Stimulated activated CD8-positive, alpha-beta memory T cell treated with anti-CD3 and anti-CD28 coated beads, Interleukin-4, amount 100 ng/mL, for 4 hours (primary cell): ENCODE results near the gene CALCB.
"Not testable (repeated sequence)": the region's sequence is repeated elsewhere in the genome, so short reads cannot be mapped to it uniquely, and the experiment has no call there.

ENCODE experiments used
- DNase-seq, 2 donors: peaks; one replicate each; pipeline ENCODE4 v3.0.0-alpha.2; 2020; ENCODE audit warnings: low read depth in 2 of 2, low spot score in 1 of 2

The CALCB gene

GRCh38 chr11:15073361-15074205, at the start of gene CALCB:
Gene CALCB (plus strand): TSS chr11:15073593. CDS start chr11:15074719, 1,126 bp downstream.
- DNase-seq: no peak

DNA sequence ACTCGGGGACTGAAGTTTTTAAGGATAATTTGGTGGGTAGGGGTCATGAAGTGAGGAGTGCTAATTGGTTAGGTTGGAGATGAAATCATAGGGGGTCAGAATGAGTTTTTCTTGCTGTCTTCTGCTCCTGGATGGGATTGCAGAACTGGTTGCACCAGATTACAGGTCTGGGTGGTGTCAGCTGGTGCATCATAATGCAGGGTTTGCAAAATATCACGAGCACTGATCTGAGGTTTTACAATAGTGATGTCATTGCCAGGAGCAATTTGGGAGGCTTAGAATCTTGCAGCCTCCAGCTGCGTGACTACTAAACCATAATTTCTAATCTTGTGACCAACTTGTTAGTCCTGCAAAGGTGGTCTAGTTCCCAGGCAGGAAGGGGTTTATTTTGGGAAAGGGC, 46.4 kb upstream of the CALCB start:
- DNase-seq: no peak

DNA sequence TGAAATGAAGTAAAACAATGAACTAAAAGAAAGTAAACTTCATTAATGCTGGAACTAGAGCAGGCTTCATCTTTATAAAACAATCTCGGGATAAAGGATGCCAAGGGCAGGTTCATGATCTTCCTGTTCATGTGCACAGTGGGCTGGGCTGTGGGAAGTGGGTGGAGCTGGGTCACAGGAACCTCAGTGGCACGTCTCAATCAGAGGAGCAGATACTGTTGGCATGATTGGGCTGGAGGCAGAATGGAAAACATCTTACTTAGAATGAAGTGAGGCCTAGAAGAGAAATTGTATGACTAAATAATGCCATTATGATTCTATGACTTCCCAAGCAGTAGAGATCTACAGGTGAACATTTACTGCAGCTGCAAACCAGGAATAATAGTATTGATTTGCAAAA, 45.4 kb upstream of the CALCB start:
- no peak for DNase-seq

GRCh38 chr11:15028379-15028778, 45.0 kb upstream of the CALCB start:
- no peak for DNase-seq

DNA sequence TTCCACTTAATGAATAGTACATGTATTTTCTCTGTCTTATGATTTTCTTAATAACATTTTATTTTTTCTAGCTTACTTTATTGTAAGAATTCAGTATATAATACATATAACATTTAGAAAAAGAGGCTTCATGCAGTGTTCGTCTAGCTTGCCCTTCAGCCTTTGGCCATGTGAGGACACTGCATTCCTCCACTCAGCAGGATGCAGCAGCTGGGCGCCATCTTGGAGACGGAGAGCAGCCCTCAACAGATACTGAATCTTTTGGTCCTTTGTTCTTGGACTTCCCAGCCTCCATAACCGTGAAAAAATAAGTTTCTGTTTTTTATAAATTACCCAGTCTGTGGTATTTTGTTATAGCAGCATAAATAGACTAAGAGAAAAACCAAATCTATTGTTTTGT, 41.4 kb upstream of the CALCB start:
- DNase-seq: not testable (repeated sequence)

GRCh38 chr11:15034687-15035267, 38.6 kb upstream of the CALCB start:
- no peak for DNase-seq

GRCh38 chr11:15035283-15035682, 38.1 kb upstream of the CALCB start:
- DNase-seq: no peak

DNA sequence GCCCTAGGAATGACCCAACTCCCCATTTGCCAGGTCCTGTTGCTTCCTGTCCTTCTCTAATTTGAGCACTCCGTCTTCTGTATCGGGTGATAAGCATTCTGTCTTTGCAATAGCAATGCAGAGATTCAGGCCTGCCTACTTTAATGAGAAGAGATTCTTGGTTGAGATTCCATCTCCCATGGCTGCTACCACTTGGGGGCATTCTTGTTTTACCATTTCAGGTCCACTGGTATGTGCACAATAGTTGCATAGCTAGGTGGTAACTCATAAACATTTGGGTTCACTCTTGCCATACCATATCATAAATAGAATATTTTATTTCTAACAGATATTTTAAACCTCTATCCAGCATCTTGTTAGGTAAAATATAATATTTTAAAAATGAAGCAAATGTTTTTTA, 34.4 kb upstream of the CALCB start:
- no peak for DNase-seq

- DNase-seq: no peak
These were observed 28.2 kb upstream of the CALCB start for GRCh38 chr11:15045209-15045608.

DNA sequence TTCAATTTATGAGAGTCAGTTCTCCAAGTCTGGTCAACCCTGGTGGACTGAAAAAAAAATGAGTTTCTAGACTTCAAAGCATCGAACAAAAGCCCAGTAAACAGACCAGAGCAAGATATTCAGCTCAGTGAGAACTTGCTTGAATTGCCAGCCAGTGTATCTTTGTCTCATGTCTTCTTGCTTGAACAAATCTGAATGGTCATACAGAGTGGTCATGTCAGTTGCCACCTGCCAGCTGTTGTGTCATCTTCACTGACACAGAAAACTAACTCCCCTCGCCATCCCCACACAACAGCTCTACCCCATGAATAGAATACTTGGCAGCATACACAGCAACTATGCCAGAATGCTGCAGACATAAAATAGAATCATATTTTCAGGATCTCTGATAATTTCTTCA, 27.5 kb upstream of the CALCB start:
- DNase-seq: no peak

DNA sequence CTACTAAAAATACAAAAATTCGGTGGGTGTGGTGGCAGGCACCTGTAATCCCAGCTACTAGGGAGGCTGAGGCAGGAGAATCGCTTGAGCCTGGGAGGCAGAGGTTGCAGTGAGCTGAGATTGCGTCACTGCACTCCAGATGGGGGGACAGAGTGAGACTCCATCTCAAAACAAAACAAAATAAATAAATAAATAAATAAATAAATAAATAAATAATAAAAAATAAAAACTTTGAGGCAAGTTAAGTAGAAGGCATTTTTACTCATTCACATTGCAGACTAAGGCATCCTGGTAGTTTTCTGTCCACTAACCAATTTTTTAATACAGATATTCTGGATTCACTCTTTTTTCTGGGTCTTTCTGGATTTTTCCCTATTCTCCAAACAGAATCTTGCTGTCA, 26.7 kb upstream of the CALCB start:
- not testable (repeated sequence) for DNase-seq

GRCh38 chr11:15048616-15049015, 24.8 kb upstream of the CALCB start:
- no peak for DNase-seq

- no peak for DNase-seq
These were observed 20.2 kb upstream of the CALCB start for GRCh38 chr11:15053191-15053685.

DNA sequence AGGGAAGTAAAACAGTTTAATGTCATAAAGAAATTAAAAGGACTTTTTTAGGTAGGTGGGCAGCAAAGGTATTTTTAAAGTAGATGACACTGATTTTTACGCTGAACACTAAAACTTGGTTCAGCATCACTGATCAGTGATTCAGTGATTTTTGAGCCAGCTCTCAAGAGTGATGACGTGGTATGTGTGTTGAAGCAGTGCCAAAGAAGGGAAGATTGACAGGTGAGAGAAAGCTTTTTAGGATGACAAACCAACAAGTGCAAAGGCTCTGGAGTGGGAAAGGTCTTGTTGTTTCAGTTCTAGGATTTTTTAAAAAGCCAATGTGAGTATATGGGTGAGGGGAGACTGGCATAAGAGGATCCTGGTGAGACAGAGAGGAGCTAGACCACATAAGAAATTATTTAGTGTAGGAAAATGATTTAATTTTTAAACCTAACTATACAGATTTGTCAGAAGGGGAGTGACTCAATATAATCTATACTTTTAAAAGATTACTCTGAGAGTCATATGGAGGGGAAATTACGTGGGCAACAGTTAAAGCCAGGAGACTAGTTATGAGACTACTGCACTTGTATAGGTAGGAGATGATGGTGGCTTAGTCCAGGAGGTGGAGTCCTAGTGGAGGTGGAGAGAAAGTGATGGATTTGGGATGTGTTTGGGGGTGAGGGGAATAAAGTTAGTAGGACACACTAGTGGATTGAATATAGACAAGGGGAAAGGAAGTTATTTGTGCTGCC, 17.6 kb upstream of the CALCB start:
- DNase-seq: no peak

GRCh38 chr11:15057329-15057728, 16.1 kb upstream of the CALCB start:
- DNase-seq: no peak

- DNase-seq: no peak
These were observed 14.1 kb upstream of the CALCB start for GRCh38 chr11:15059132-15059915.

DNA sequence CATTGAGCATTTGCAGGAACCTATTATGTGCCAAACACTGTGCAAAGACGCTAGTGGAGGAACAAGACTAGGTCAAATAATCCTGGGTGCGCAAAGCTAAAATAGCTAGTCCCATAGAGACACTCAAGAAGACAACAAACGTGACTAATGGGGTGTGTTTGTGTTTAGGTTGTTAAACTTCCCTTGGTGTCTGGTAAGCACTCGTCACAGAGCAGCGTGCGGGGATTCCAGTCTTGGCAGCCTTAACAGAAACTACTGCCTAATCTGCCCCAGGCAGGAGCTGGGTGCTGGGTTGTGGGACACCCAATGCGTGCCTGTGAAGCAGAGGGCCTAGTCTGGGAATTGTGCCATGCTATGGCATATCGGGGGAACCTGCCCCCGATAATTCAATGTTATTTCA, 10.8 kb upstream of the CALCB start:
- DNase-seq: no peak

DNA sequence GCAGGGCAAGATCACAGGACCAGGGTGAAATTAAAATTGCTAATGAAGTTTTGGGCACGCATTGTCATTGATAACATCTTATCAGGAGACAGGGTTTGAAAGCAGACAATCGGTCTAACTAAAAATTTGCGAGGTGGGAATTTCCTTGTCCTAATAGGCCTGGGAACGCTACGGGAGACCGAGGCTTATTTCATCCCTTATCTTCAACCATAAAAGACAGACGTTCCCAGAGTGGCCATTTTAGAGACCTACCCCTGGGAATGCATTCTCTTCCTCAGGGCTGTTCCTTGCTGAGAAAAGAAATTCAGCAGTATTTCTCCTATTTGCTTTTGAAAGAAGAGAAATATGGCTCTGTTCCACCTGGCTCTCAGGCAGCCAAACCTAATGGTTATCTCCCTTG, 3.6 kb upstream of the CALCB start:
- DNase-seq: not testable (repeated sequence)

- no peak for DNase-seq
These were observed 1.7 kb upstream of the CALCB start for GRCh38 chr11:15071556-15072255.

DNA sequence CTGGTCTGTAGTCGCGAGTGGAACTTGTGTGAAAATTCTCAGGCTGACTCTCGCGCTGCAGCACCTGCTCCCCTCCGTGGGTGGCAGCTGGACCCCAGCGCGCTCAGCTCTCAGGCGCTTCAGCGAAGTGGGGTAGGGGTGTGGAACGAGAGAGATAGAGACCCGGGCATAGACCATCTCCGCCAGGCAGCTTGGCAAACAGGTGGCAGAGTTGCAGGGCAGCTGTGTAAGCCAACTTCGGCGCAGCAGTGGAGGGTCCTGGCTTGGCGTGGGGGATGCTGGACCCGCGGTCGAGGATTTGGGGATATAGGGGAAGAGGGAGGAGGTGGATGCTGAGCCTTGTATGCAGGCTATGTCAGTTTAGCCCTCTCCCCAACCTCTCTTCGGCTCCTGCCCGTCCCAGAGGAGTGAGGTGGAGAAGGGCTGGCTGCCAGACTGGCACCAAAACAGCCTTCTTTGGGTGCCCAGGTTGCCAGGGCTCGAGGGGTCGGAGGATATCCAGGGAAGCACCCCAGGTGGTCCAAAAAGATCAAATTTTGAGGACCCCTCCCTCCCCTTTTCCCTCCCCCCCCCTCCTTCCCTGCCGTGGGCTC, 746 bp upstream of the CALCB start:
- DNase-seq: no peak
